Adipocyte (in vitro differentiated cells): ENCODE results near the gene SCUBE1.

Experiments used
- DNase-seq: peaks from one replicate; pipeline ENCODE4 v3.0.0-alpha.2; 2015; ENCODE audit warnings: low read depth
- H3K27me3 ChIP-seq: replicated peaks from 2 replicates; pipeline ENCODE4 v1.7.0; 2013; ENCODE audit warnings: mild to moderate bottlenecking, low read length, moderate library complexity; ENCODE audit not compliant: control insufficient read depth, insufficient read depth
- H3K36me3 ChIP-seq: 2 replicates; pipeline ENCODE4 v1.7.0; 2013; ENCODE audit warnings: low read length, mild to moderate bottlenecking, moderate library complexity; ENCODE audit not compliant: control insufficient read depth, insufficient read depth, severe bottlenecking
- H3K4me1 ChIP-seq: 2 replicates; pipeline ENCODE4 v1.7.0; 2013; ENCODE audit warnings: mild to moderate bottlenecking, low read length, moderate library complexity; ENCODE audit not compliant: control insufficient read depth, insufficient read depth
- H3K4me3 ChIP-seq: 2 replicates; pipeline ENCODE4 v1.7.0; 2013; ENCODE audit warnings: mild to moderate bottlenecking, low read length, moderate library complexity
- H3K9ac ChIP-seq: 2 replicates; pipeline ENCODE4 v1.7.0; 2013; ENCODE audit warnings: mild to moderate bottlenecking, low read length, moderate library complexity
- H3K9me3 ChIP-seq: 2 replicates; pipeline ENCODE4 v1.7.0; 2013; ENCODE audit warnings: mild to moderate bottlenecking, low read length, moderate library complexity; ENCODE audit not compliant: control insufficient read depth

The SCUBE1 gene

DNA sequence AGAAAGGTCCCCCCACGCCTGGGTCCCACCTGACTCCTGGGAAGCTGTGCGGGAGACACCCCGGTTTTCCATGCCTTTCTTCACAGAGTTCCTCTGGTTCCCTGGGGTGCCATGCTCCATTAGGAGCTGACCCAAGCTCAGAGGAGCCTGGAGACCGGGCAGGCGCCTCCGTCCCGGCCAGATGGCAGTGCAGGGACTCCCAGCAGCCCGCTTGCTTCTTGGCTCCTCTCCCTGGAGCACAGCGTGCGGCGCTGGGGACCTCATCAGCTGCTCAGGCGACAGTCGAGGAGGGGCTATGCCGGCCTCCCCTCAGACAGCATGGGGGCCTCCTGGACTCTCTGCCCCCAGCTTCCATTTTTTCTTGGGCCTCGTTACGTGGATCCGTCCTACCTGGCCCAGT is 143.1 kb downstream of the SCUBE1 start:
- no peaks in the 10 kb centered on the region for H3K4me1 ChIP-seq
- H3K27me3 ChIP-seq, result peaks cover 57% of the 10 kb centered on the region
- H3K36me3 ChIP-seq, result no peaks in the 10 kb centered on the region
- no peaks in the 10 kb centered on the region for H3K9me3 ChIP-seq
- DNase-seq, result no peak
- no peak overlapping the region for H3K9ac ChIP-seq
- no peak overlapping the region for H3K4me3 ChIP-seq

DNA sequence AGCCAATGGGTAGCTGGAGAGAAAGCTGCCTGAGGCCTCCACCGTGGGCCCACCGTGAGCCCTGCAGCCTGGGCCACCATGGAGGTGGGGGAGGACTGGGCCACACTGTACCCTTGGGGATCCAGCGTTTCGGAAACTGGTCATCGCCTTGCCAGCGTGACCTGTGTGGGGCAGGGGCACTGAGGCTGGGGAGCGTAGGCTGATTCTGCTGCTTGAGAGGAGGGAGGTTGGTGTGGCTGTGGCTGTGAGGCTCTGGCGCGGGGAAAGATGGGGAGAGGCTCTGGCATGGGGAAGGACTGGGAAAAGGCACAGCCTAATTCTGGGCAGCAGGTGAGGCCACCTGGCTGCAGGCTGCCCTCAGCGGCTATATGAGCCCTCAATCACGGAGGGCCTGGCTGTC is 143.6 kb downstream of the SCUBE1 start:
- no peak for DNase-seq
- no peaks in the 10 kb centered on the region for H3K36me3 ChIP-seq
- H3K9me3 ChIP-seq, result no peaks in the 10 kb centered on the region
- no peak overlapping the region for H3K4me3 ChIP-seq
- no peak overlapping the region for H3K9ac ChIP-seq
- no peaks in the 10 kb centered on the region for H3K4me1 ChIP-seq
- peaks cover 61% of the 10 kb centered on the region for H3K27me3 ChIP-seq

- Histone ChIP-seq H3K4me1 (no peaks in the 10 kb centered on the region), H3K27me3 (peaks cover 61% of the 10 kb centered on the region), H3K9ac (no peak overlapping the region), H3K36me3 (no peaks in the 10 kb centered on the region), H3K9me3 (no peaks in the 10 kb centered on the region), H3K4me3 (no peak overlapping the region)
- DNase-seq, result peak; percentile 29
Observed at GRCh38 chr22:43198936-43199335, 144.2 kb downstream of the SCUBE1 start.

DNA sequence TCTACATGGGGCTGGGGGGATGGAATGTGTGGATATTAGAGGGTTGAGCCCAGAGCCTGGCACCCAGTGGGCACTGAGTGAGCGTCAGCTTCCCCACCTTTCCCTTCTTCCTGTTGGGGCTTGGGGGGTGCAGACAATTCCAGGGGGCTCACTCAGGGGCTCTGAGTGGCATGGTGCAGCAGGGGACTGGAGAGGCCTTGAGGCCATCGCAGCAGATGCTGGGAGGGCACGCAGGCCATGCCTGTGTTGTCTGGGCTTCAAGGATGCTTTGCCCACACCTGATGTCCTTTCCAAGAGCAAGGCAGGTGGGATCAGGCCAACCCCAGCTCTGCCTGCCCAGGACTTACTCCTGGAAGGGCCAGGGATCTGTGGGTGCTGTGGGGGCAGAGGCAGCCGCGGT is 145.0 kb downstream of the SCUBE1 start:
- H3K4me1 ChIP-seq, result no peaks in the 10 kb centered on the region
- H3K4me3 ChIP-seq, result no peak overlapping the region
- H3K9ac ChIP-seq, result no peak overlapping the region
- no peaks in the 10 kb centered on the region for H3K9me3 ChIP-seq
- peaks cover 57% of the 10 kb centered on the region for H3K27me3 ChIP-seq
- no peak for DNase-seq
- no peaks in the 10 kb centered on the region for H3K36me3 ChIP-seq

GRCh38 chr22:43197271-43197941 is 145.8 kb downstream of the SCUBE1 start:
- Histone ChIP-seq H3K4me3 (no peak overlapping the region), H3K9me3 (no peaks in the 10 kb centered on the region), H3K4me1 (no peaks in the 10 kb centered on the region), H3K9ac (no peak overlapping the region), H3K27me3 (peaks cover 53% of the 10 kb centered on the region), H3K36me3 (no peaks in the 10 kb centered on the region)
- DNase-seq, result peak; percentile 21

- Histone ChIP-seq H3K4me3 (no peak overlapping the region), H3K27me3 (peaks cover 27% of the 10 kb centered on the region), H3K4me1 (peaks cover 5% of the 10 kb centered on the region), H3K9me3 (no peaks in the 10 kb centered on the region), H3K9ac (no peak overlapping the region), H3K36me3 (no peaks in the 10 kb centered on the region)
- no peak for DNase-seq
Observed at GRCh38 chr22:43191831-43192230, 151.3 kb downstream of the SCUBE1 start.

- no peak for DNase-seq
- Histone ChIP-seq H3K4me1 (peaks cover 17% of the 10 kb centered on the region), H3K4me3 (no peak overlapping the region), H3K36me3 (no peaks in the 10 kb centered on the region), H3K9ac (no peak overlapping the region), H3K9me3 (no peaks in the 10 kb centered on the region), H3K27me3 (peaks cover 14% of the 10 kb centered on the region)
Observed at GRCh38 chr22:43188829-43189545, 154.2 kb downstream of the SCUBE1 start.

DNA sequence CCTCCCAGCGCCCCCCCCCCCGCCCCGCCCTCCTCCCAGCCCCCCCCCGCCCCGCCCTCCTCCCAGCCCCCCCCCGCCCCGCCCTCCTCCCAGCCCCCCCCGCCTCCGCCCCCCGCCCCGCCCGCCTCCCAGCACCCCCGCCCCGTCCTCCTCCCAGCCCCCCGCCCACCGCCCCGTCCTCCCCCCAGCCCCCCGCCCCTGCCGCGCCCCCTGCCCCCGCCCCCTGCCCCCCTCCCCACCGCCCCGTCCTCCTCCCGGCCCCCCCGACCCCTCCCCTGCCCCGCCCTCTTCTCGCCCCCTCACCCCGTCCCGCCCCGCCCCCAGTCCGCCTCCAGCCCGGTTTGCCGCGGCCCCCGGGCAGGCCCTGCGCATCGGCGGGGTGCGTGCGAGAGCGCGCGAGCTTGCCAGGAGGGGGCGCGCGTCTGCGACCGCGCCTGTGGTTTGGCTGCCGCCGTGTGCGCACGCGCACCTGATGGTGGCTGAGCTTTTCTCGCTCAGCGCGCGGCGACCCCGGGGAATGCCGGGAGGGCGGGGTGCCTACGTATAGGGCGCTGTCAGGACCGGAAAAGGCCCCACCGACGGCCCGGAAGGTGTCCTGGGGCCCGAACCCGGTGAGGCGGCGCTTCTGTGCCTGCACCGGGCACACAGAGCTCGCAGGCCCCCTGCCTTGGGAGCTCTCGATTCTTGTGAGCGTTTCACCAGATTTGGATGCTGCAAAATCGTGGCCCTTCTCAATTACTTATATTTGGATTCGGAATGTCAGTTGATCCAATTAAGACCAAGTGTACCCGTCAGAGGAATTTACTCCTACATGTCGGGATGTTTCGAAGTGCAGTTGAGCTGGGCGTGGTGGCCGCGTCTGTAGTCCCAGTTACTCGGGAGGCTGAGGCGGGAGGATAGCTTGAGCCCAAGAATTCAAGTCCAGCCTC is 155.7 kb downstream of the SCUBE1 start:
- H3K4me1 ChIP-seq, result peaks cover 17% of the 10 kb centered on the region
- peak overlapping the region; percentile 80 for H3K9ac ChIP-seq
- H3K4me3 ChIP-seq, result peak overlapping the region; percentile 80
- no peaks in the 10 kb centered on the region for H3K9me3 ChIP-seq
- H3K27me3 ChIP-seq, result peaks cover 14% of the 10 kb centered on the region
- H3K36me3 ChIP-seq, result no peaks in the 10 kb centered on the region
- DNase-seq, result peak; percentile 96

DNA sequence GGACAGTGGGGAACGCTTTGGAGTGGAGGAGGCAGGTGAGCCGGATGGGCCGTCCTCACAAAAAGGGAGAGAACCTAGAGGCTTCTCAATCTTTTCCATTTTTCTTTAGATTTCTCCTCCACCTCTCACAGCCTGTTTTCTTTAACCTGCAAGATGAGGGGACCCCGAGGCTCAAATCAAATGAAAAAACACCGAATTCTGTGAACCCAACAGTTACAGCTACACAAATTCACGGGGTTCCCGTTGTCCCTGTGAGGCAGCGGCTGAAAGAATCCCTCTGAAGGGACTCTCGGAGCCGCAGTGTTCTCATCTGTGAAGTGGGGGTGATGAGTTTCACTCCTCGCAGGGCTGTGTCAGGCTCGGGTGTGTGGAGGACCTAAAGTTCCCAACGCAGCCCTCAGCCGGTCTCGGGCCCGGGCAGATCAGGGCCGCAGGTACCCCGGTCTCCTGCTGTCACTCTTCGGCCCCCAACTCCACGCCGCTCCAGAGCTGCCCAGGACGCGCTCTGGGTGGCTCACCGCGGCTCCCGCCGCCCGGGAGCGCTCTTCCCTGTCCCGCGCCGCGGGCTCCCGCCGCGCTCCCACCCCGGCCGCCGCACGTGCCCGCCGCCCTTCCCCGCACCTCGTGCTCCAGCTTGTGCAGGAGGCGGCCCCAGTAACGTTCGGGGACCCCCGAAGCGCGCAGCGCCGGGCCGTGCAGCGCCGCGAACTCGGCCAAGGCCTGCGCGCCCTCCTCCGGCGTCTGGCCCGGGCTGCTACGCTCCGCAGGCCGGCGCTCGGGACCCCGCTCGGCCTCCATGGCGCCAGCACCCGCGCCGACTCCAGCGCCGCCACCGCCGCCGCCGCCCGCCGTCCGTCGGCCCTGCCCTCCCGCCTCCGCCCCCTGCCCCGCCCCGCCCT is 156.7 kb downstream of the SCUBE1 start, which contains the start of gene TTLL12:
TTLL12 (minus strand) TSS at position 863 of the 899 bp plus-strand sequence; CDS start at position 798, 65 bp downstream.
- Histone ChIP-seq H3K27me3 (peaks cover 11% of the 10 kb centered on the region), H3K9ac (peak within 1 kb of the TSS; percentile 87), H3K9me3 (no peaks in the 10 kb centered on the region), H3K4me3 (peak within 1 kb of the TSS; percentile 90), H3K4me1 (peaks cover 17% of the 10 kb centered on the region), H3K36me3 (no peaks in the 10 kb centered on the region)
- peak; percentile 83 for DNase-seq

- Histone ChIP-seq H3K9ac (peak overlapping the region; percentile 87), H3K4me1 (peaks cover 17% of the 10 kb centered on the region), H3K9me3 (no peaks in the 10 kb centered on the region), H3K27me3 (peaks cover 7% of the 10 kb centered on the region), H3K4me3 (peak overlapping the region; percentile 90), H3K36me3 (no peaks in the 10 kb centered on the region)
- peak; percentile 48 for DNase-seq
Observed at GRCh38 chr22:43185860-43186261, 157.3 kb downstream of the SCUBE1 start.
